B cell (primary cell): ENCODE data around the gene NLRP13. TPM values are rescaled to one million over a fixed set of nuclear protein-coding genes. Genes with fewer than 3 reads are reported as not detected.

Experiments
- ATAC-seq: fragments of 200-7000 bp; cut with Tn5 transposase; one replicate; pipeline ENCODE4 v1.10.0; 2021; ENCODE audit warnings: low read depth, mild to moderate bottlenecking, moderate number of reproducible peaks, moderate library complexity
- CTCF ChIA-PET: fragments of 350-600 bp; sonication (Branson Sonifier 250); formaldehyde crosslinking; loops from one replicate; lab custom pipeline; 2021; ENCODE audit warnings: antibody characterized with exemption, inconsistent platforms; lab: Charles Lee
- POLR2A ChIA-PET: fragments of 350-600 bp; sonication (Branson Sonifier 250); formaldehyde crosslinking; loops from one replicate; lab custom pipeline; 2021; ENCODE audit warnings: antibody characterized with exemption; lab: Charles Lee
- DNase-seq: peaks from one replicate; pipeline ENCODE4 v3.0.0; 2013
- H2AFZ ChIP-seq: 2 replicates; pipeline ENCODE4 v1.6.1; 2012; ENCODE audit warnings: mild to moderate bottlenecking, low read depth, low read length; ENCODE audit not compliant: insufficient read depth, poor library complexity, severe bottlenecking
- H3K27ac ChIP-seq, 2 donors: 1 replicate in 1 of 2; 2 replicates in 1 of 2; pipeline ENCODE4 v1.5.1; 2012 to 2013; ENCODE audit warnings: low read length in 2 of 2, mild to moderate bottlenecking in 2 of 2, moderate library complexity in 1 of 2
- H3K27me3 ChIP-seq, 4 experiments: fragments of 200-600 bp in 1 of 4; sonication (generic) in 1 of 4; replicated peaks in 1 of 4; 1 replicate in 2 of 4; 2 replicates in 2 of 4; pipeline versions ENCODE4 v1.6.1 to v1.7.0; 2013 to 2016; ENCODE audit warnings: low read length in 3 of 4, mild to moderate bottlenecking in 2 of 4, mixed read lengths in 1 of 4, moderate library complexity in 1 of 4; ENCODE audit not compliant: insufficient read depth in 4 of 4, control insufficient read depth in 3 of 4; ENCODE audit errors: control extremely low read depth in 1 of 4
- H3K36me3 ChIP-seq, 2 experiments: replicated peaks in 1 of 2; 1 replicate in 1 of 2; 2 replicates in 1 of 2; pipeline versions ENCODE4 v1.6.1 to v1.7.1; 2013; ENCODE audit warnings: low read length in 1 of 2; ENCODE audit not compliant: insufficient read depth in 2 of 2, control insufficient read depth in 1 of 2; ENCODE audit errors: control extremely low read depth in 1 of 2, extremely low read depth in 1 of 2
- H3K4me1 ChIP-seq, 2 donors: fragments of 200-600 bp in 1 of 2; sonication (generic) in 1 of 2; 1 replicate in 1 of 2; 2 replicates in 1 of 2; pipeline versions ENCODE4 v1.5.1 to v1.6.1; 2013 to 2017; ENCODE audit warnings: low read length in 2 of 2; ENCODE audit not compliant: control insufficient read depth in 2 of 2, insufficient read depth in 2 of 2
- H3K4me2 ChIP-seq: replicated peaks from 2 replicates; pipeline ENCODE3; 2012; ENCODE audit warnings: mild to moderate bottlenecking, low read depth, low read length; ENCODE audit not compliant: poor library complexity, severe bottlenecking
- H3K4me3 ChIP-seq, 5 experiments: fragments of 200-600 bp in 1 of 5; sonication (generic) in 1 of 5; 1 replicate in 3 of 5; 2 replicates in 2 of 5; pipeline versions ENCODE4 v1.5.1 to v1.7.0; 2011 to 2016; ENCODE audit warnings: low read length in 4 of 5, mild to moderate bottlenecking in 4 of 5, low read depth in 2 of 5, control low read depth in 1 of 5, moderate library complexity in 1 of 5; ENCODE audit not compliant: insufficient read depth in 1 of 5; ENCODE audit errors: control extremely low read depth in 1 of 5, extremely low read depth in 1 of 5
- H3K79me2 ChIP-seq: fragments of 200-600 bp; sonication (generic); one replicate; pipeline ENCODE4 v1.6.0; 2016; ENCODE audit warnings: low read length; ENCODE audit not compliant: control insufficient read depth, insufficient read depth
- H3K9ac ChIP-seq: fragments of 200-600 bp; sonication (generic); 2 replicates; pipeline ENCODE4 v1.6.1; 2017; ENCODE audit warnings: mild to moderate bottlenecking, low read length, moderate library complexity
- H3K9me3 ChIP-seq, 3 donors: one replicate each; pipeline versions ENCODE4 v1.6.1 to v1.7.1; 2013; ENCODE audit warnings: low read length in 2 of 3; ENCODE audit not compliant: control insufficient read depth in 2 of 3, insufficient read depth in 1 of 3; ENCODE audit errors: control extremely low read depth in 1 of 3
- H4K20me1 ChIP-seq: 2 replicates; pipeline ENCODE4 v1.6.0; 2012; ENCODE audit warnings: mild to moderate bottlenecking, low read length; ENCODE audit not compliant: insufficient read depth, control insufficient read depth, poor library complexity, severe bottlenecking
- H3K27ac Mint-ChIP-seq: one replicate; pipeline ENCODE4 v1.8.0; 2021; ENCODE audit warnings: mixed read lengths
- H3K27me3 Mint-ChIP-seq: one replicate; pipeline ENCODE4 v1.8.0; 2021; ENCODE audit warnings: mixed read lengths
- H3K4me1 Mint-ChIP-seq: one replicate; pipeline ENCODE4 v1.8.0; 2021; ENCODE audit warnings: mixed read lengths
- H3K4me3 Mint-ChIP-seq: one replicate; pipeline ENCODE4 v1.8.0; 2021; ENCODE audit warnings: mixed read lengths
- H3K9me3 Mint-ChIP-seq: one replicate; pipeline ENCODE4 v1.8.0; 2022; ENCODE audit warnings: mixed read lengths; ENCODE audit not compliant: insufficient read depth
- EZH2 ChIP-seq: IDR thresholded peaks from 2 replicates; pipeline ENCODE4 v1.6.1; 2012; ENCODE audit warnings: borderline replicate concordance, low read depth, mild to moderate bottlenecking, moderate library complexity, low read length; ENCODE audit not compliant: insufficient read depth, poor library complexity, severe bottlenecking
- WGBS: methylation state at CpG from one replicate; pipeline ENCODE4 v1.1.5; 2013; ENCODE audit warnings: missing lambda C conversion rate; ENCODE audit not compliant: insufficient coverage; 5-methylcytosine and 5-hydroxymethylcytosine counted together
- intact Hi-C: fragments of 100-400 bp; cut with micrococcal nuclease; formaldehyde crosslinking; loops from one replicate; pipeline ENCODE4 v1.10.0; 2022
- polyA plus RNA-seq: library from polyadenylated mRNA; depleted of rRNA; stranded (reverse); fragments of >200 nt; gene quantifications from 2 replicates; pipeline ENCODE4 v1.2.3, GENCODE V29; 2012
- total RNA-seq, 2 donors: library from RNA; stranded (reverse); fragments of 120-200 nt in 1 of 2; gene quantifications; 1 replicate in 1 of 2; 2 replicates in 1 of 2; pipeline versions ENCODE4 v1.2.3 to v1.2.4, GENCODE V29; 2013 to 2022
- TF ChIP-seq, protein P1 (sequence below): fragments of 200-600 bp; IDR thresholded peaks from one replicate; pipeline ENCODE4 v1.8.0; 2022; ENCODE audit warnings: antibody characterized with exemption, mild to moderate bottlenecking

Gene NLRP13
- total and polyA plus RNA-seq, 2 donors (not counting 1 experiment from before 2014, with no cell fraction given) = not detected

DNA sequence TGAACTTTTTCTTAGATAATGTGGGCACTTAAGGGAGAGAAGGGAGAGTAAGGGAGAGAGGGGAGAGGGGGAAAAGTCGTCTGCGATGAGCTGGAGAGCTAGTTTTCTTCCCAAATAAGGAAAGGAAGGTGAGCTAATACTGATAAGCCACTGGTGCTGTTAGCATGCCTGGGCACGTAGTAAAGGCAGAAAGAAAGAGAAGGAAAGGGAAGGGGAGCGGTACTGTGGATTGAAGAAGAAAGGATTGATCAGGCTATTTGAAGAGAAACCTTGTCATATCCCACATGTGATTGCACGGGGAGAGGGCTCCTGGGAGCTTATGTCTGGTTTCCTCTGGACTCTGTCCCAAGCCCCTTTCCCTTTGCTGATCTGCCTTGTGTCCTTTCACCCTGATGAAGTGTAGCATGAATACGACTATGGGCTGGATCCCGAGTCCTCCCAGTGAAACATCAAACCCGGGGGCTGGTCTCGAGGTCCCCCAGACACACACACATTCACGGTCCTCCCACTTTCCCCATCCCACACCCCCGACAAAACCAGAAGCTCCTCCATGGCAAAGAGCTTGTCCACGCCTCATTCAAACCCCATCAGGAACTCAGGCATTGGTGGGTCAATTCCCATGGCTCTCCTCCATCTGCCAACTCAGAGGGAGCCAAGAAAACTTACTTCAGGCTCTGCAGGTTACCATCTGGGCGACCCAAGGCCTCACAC, 30.6 kb downstream of the NLRP13 start:
- no peaks in the 10 kb centered on the region for H3K79me2 ChIP-seq
- no peaks in the 10 kb centered on the region for H3K27me3 ChIP-seq
- H3K27ac Mint-ChIP-seq = no peak overlapping the region
- ATAC-seq (no peak), DNase-seq (no peak)
- ChIA-PET POLR2A (no interaction called here), CTCF (no interaction called here)
- 84% methylated on average over 13 of the region's 13 CpGs for WGBS
- no peaks in the 10 kb centered on the region for H4K20me1 ChIP-seq
- H3K36me3 ChIP-seq = no peaks in the 10 kb centered on the region
- TF ChIP-seq EZH2 = no peak
- TF ChIP-seq, protein P1, sequence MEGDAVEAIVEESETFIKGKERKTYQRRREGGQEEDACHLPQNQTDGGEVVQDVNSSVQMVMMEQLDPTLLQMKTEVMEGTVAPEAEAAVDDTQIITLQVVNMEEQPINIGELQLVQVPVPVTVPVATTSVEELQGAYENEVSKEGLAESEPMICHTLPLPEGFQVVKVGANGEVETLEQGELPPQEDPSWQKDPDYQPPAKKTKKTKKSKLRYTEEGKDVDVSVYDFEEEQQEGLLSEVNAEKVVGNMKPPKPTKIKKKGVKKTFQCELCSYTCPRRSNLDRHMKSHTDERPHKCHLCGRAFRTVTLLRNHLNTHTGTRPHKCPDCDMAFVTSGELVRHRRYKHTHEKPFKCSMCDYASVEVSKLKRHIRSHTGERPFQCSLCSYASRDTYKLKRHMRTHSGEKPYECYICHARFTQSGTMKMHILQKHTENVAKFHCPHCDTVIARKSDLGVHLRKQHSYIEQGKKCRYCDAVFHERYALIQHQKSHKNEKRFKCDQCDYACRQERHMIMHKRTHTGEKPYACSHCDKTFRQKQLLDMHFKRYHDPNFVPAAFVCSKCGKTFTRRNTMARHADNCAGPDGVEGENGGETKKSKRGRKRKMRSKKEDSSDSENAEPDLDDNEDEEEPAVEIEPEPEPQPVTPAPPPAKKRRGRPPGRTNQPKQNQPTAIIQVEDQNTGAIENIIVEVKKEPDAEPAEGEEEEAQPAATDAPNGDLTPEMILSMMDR = no peak
- no peak overlapping the region for H3K4me2 ChIP-seq
- no peaks in the 10 kb centered on the region for H3K4me1 ChIP-seq
- H3K9me3 ChIP-seq = peaks cover 0 to 11% (median 0%) of the 10 kb centered on the region in 3 donors
- H3K27me3 Mint-ChIP-seq = no peaks in the 10 kb centered on the region
- H3K4me1 Mint-ChIP-seq = no peaks in the 10 kb centered on the region
- H3K27ac ChIP-seq = no peak overlapping the region
- H3K9me3 Mint-ChIP-seq = peaks cover 2% of the 10 kb centered on the region
- H2AFZ ChIP-seq = no peak overlapping the region
- intact Hi-C loops = no loop called here
- no peak overlapping the region for H3K9ac ChIP-seq
- H3K4me3 ChIP-seq = no peak overlapping the region
- no peak overlapping the region for H3K4me3 Mint-ChIP-seq

DNA sequence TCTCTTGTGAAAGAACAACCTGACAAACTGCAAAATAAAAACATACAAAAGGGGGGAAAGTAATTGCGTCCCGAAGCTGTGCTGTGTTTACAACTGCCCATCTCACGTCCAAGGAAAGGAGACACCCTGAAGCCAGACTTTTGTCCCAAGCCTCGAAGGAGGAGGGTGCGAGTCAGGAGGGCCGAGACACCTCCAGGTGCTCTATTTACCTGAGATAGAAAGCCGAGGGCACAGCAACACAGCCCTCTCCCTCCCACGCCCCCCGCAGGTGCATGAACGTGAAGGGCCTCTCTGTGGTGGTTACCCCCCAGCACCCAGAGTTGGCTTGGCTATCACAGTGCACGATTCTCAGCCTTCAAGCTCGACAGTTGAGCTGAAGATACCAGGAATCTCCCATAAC, 33.2 kb downstream of the NLRP13 start:
- no peak overlapping the region for H3K4me2 ChIP-seq
- H3K79me2 ChIP-seq = no peaks in the 10 kb centered on the region
- no peaks in the 10 kb centered on the region for H3K27me3 ChIP-seq
- TF ChIP-seq, protein P1 = no peak
- H3K9me3 ChIP-seq = peaks cover 0 to 11% (median 0%) of the 10 kb centered on the region in 3 donors
- ChIA-PET CTCF (no interaction called here), POLR2A (no interaction called here)
- H3K27me3 Mint-ChIP-seq = no peaks in the 10 kb centered on the region
- no peak overlapping the region for H3K27ac Mint-ChIP-seq
- no peaks in the 10 kb centered on the region for H3K36me3 ChIP-seq
- WGBS = 87% methylated on average over 9 of the region's 12 CpGs
- H3K4me3 ChIP-seq = no peak overlapping the region
- H3K27ac ChIP-seq = no peak overlapping the region
- H3K9ac ChIP-seq = no peak overlapping the region
- ATAC-seq (no peak), DNase-seq (no peak)
- no peaks in the 10 kb centered on the region for H3K4me1 ChIP-seq
- no peaks in the 10 kb centered on the region for H4K20me1 ChIP-seq
- peaks cover 2% of the 10 kb centered on the region for H3K9me3 Mint-ChIP-seq
- no peak overlapping the region for H2AFZ ChIP-seq
- intact Hi-C loops = no loop called here
- H3K4me1 Mint-ChIP-seq = no peaks in the 10 kb centered on the region
- H3K4me3 Mint-ChIP-seq = no peak overlapping the region
